Stimulated activated CD8-positive, alpha-beta memory T cell treated with anti-CD3 and anti-CD28 coated beads, Interleukin-12 subunit alpha, Interleukin-12 subunit beta, amount 100 ng/mL, for 1 hour (primary cell): Measurements from ENCODE around the gene PEX6.

ENCODE experiments used
- DNase-seq: peaks from one replicate; pipeline ENCODE4 v3.0.0-alpha.2; 2020; ENCODE audit warnings: low read depth

PEX6 gene, protein sequence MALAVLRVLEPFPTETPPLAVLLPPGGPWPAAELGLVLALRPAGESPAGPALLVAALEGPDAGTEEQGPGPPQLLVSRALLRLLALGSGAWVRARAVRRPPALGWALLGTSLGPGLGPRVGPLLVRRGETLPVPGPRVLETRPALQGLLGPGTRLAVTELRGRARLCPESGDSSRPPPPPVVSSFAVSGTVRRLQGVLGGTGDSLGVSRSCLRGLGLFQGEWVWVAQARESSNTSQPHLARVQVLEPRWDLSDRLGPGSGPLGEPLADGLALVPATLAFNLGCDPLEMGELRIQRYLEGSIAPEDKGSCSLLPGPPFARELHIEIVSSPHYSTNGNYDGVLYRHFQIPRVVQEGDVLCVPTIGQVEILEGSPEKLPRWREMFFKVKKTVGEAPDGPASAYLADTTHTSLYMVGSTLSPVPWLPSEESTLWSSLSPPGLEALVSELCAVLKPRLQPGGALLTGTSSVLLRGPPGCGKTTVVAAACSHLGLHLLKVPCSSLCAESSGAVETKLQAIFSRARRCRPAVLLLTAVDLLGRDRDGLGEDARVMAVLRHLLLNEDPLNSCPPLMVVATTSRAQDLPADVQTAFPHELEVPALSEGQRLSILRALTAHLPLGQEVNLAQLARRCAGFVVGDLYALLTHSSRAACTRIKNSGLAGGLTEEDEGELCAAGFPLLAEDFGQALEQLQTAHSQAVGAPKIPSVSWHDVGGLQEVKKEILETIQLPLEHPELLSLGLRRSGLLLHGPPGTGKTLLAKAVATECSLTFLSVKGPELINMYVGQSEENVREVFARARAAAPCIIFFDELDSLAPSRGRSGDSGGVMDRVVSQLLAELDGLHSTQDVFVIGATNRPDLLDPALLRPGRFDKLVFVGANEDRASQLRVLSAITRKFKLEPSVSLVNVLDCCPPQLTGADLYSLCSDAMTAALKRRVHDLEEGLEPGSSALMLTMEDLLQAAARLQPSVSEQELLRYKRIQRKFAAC

GRCh38 chr6:42978839-42979522 lies at the start of gene PEX6:
Gene PEX6 (minus strand): TSS chr6:42979181. CDS start chr6:42979150, 31 bp downstream.
- DNase-seq = peak; percentile 85

DNA sequence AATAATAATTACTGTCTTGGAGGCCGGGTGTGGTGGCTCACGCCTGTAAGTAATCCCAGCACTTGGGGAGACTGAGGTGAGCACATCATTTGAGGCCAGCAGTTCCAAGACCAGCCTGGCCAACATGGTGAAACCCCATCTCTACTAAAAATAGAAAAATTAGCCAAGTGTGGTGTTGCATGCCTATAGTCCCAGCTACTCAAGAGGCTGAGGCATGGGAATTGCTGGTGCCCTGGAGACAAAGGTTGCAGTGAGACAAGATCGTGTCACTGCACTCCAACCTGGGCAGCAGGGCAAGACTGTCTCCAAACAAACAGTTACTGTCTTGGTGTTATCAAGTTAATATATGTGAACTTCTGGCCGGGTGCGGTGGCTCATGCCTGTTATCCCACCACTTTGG lies 47.4 kb upstream of the PEX6 start:
- DNase-seq = no peak

DNA sequence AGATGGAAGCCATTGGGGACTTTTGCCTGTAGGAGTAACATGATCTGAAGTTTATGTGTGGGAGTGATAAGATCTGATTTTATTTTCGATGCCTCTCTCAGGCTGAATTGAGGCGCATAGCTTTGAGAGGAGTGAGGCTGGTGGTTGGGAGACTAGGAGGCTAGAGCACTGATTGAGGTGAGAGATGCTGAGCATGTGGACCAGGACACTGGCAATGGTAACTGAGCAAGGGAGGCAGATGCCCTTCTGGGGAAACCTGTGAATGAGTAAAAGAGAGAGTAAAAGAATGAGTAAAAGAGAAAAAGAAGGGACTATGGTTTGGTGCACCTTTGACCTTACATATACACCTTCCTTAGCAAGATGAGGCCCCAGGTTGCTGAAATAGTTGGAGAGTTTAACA lies 45.5 kb upstream of the PEX6 start:
- no peak for DNase-seq

- DNase-seq = peak; percentile 47
Observed at GRCh38 chr6:43021270-43022047, 42.5 kb upstream of the PEX6 start, which contains the start of gene RRP36. Gene RRP36 (plus strand): TSS chr6:43021623. CDS start chr6:43021655, 32 bp downstream.

- DNase-seq = no peak
Observed at GRCh38 chr6:43020847-43021246, 41.9 kb upstream of the PEX6 start.

- no peak for DNase-seq
Observed at GRCh38 chr6:43020052-43020705, 41.2 kb upstream of the PEX6 start.

DNA sequence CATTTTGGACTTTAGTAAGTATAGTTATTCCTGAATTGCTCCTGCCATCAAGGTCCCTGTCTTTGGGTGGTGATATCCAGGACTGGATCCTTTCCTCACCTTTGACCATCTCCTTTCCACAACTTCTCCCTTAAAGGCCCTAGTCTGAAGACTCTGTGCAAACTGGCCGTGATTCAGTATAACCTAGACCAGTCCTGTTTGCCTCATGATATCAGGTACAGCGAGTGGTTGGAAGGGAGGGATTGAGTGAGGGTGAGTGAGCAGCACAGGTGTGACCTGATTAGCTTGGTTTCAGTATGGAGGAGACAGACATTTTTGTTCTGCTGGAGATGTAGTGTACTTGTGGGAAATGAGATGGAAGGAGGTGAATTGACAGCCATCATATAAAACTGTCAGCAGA lies 40.2 kb upstream of the PEX6 start:
- no peak for DNase-seq

DNA sequence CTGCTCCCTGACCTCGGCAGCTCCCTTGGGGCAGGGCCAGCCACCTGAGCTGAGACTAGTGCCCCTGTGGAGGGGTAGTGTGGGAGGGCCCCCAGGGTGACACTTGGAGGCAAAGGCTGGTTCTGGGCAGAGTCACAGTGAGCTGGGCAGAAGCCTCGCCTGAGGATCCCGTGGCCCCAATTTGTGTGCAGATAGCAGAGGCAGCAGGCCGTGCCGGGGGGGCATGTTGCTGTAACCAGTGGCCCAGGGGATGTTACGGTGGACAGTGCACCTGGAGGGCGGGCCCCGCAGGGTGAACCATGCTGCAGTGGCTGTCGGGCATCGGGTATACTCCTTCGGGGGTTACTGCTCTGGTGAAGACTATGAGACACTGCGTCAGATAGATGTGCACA lies 38.0 kb upstream of the PEX6 start:
- no peak for DNase-seq

DNA sequence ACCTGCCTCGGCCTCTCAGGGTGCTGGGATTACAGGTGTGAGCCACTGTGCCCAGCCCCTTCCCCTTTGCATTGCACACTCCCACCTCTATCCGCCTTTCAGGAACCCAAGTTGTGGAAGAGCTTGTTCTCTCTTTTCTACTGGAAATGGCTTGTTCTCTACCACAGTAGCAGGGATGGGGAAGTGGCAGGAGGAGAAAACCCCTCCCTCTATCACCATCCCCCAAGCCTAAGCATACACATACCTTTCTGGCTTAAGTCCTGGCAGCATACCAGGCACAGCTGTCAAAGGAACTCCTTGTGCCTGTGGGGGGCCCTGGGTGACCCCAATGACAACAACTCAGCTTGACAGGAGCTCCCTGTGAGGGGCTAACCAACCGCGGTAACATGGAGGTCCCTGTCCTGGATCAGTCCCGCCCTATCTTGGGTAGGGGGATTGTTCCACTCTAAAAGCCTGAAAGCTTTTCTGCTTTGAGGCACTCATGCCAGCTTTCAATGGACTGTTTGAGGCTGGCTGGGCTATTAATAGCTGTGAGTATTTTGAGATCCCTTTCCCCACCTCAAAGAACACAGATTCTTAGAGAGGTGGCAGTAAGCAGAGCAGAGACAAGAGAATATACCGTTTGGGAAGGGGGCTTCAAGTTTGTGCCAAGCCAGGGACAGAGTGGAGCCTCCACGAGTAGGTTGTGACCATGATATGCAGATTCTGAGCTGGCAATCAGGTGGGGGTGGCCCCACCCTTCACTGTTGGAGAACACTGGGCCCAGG lies 37.4 kb upstream of the PEX6 start:
- DNase-seq = no peak

GRCh38 chr6:43014434-43014909 lies 35.5 kb upstream of the PEX6 start:
- no peak for DNase-seq

DNA sequence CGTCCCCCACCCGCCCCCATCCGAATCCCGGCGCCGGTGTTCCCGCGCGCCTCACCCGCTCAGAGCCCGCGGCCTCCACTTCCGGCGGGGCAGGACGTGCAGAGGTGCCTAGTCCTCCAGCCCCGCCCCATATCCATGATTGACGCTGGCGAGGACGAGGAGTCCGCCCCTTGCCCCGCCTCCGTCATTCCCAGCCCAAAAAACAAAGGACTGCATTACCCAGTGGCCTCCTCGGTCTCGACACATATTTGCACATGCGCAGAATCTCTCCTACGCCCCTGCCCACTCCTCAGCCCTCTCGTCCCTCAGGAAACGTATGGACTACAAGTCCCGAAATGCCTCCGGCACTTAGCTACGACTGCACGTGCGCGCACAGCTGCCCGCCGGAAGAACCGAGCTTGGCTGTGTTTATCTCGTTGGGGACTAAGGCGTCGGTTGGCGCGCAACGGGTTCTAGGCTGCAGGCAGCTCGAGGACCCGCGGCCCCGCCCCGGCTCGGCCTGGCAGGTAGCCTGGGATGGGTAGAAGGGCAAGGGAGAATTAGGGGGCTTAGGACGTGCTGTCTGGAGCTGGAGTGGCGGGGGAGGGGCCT lies 35.0 kb upstream of the PEX6 start, which contains the start of the genes KLHDC3 and MEA1:
TSS of gene KLHDC3 (plus strand) at position 407 of the 591 bp plus-strand sequence. CDS start 2,944 bp downstream, outside the sequence.
TSS of gene MEA1 (minus strand) at position 104 of the 591 bp plus-strand sequence. CDS start 133 bp downstream, outside the sequence.
- DNase-seq = peak; percentile 97

- DNase-seq = no peak
Observed at GRCh38 chr6:43013097-43013842, 34.3 kb upstream of the PEX6 start.

GRCh38 chr6:43012364-43012763 lies 33.4 kb upstream of the PEX6 start:
- no peak for DNase-seq

GRCh38 chr6:43011207-43011606 lies 32.2 kb upstream of the PEX6 start:
- DNase-seq = no peak

- no peak for DNase-seq
Observed at GRCh38 chr6:43009124-43009523, 30.1 kb upstream of the PEX6 start.

GRCh38 chr6:43007126-43007525 lies 28.1 kb upstream of the PEX6 start:
- no peak for DNase-seq

DNA sequence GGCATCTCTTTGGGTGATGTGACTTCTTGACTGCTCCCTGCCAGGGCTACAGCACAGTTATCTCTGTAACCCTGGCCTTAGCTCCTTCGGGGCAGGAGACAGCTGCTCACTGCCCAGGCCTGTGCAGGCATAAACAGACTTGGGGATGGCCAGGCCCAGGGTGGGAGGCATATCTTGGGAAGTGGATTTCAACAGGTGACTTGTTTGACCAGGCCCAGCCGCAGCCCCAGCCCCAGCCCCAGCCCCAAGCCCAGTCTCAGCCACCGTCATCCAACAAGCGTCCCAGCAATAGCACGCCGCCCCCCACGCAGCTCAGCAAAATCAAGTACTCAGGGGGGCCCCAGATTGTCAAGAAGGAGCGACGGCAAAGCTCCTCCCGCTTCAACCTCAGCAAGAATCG lies 27.3 kb upstream of the PEX6 start:
- no peak for DNase-seq

GRCh38 chr6:43005844-43006243 lies 26.9 kb upstream of the PEX6 start:
- no peak for DNase-seq

DNA sequence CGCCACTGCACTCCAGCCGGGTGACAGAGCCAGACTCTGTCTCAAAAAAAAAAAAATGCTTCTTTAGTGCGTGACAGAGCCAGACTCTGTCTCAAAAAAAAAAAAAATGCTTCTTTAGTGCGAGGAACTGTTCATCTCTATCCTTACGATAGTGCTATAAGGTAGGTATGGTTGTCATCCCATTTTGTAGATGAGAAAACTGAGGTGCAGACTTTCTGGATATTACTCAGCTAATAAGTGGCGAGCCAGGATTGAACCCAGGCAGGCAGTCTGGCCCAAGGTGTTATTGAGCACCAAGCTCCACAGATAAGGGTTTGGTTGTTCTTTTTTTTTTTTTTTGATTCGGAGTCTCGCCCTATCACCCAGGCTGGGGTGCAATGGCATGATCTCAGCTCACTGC lies 22.9 kb upstream of the PEX6 start:
- DNase-seq = no peak
